ENCODE measurements around the gene ACKR4.

DNA sequence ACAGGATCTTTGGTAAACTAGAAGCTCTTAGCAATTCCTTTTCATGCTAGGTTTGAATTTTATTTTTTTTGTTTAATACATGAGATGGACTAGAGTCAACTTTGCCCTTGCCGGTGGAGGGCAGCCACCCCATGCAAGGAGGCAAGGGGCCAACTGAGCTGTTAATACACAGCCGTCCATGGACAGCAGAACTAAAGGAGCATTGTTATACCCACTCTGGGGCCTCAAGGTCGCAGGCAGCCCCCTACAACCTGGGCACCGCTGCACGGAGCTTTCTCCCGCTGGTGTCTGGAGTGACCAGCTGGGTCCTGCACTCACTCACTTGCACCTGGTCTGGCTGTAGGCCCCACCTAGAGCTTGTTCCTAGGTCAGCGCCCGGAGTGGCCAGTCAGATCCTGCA is 47.9 kb upstream of the ACKR4 start:
- TF ChIP-seq EZH2 (IDR thresholded peaks at IDR 0.05; ENCODE audit: insufficient read depth, poor library complexity, severe bottlenecking): no peak
- TF ChIP-seq EZH2phosphoT487 (IDR thresholded peaks at IDR 0.05; ENCODE audit: insufficient read depth, low read depth): no peak
